ENCODE data around the gene VAPB. TPM values are rescaled to one million over a fixed set of nuclear protein-coding genes. Genes with fewer than 3 reads are reported as not detected.
"Not testable (repeated sequence)": the region's sequence is repeated elsewhere in the genome, so short reads cannot be mapped to it uniquely, and the experiment has no call there.

The VAPB gene
- 9.9 and 16.0 TPM in 2 replicates for total RNA-seq (2014; rRNA removed)
- polyA plus RNA-seq (2012): 31.0 TPM

- peak; percentile 93 for DNase-seq (ENCODE audit: low read depth)
Measured at GRCh38 chr20:58388882-58389323, at the start of gene VAPB. Gene VAPB, plus strand, starts transcription at chr20:58389229. Its CDS starts 231 bp downstream, at chr20:58389460.

- DNase-seq (ENCODE audit: low read depth): no peak
Measured at GRCh38 chr20:58339741-58340140, 49.3 kb upstream of the VAPB start.

DNA sequence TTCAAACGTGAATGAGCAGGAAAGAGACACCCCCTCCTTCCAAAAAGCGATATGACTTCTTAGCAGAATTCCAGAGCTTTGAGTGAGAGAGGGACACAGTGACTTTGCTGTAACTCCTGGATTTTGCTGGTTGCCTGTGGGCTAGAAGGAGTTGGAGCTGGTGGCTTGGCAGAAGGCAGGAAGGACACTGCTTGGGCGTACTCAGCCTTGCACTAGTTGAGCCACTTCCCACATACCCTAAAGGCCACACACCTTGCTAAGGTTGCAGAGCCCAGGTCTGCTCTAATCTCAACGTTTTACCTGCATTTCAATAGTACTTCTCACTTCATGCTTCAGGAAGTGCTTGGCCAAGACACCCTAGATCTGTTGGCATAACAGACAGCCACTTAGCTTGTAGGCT is 48.9 kb upstream of the VAPB start:
- DNase-seq (ENCODE audit: low read depth): no peak

- DNase-seq (ENCODE audit: low read depth): peak; percentile 37
Measured at GRCh38 chr20:58340853-58341252, 48.2 kb upstream of the VAPB start.

GRCh38 chr20:58342104-58342945 is 46.7 kb upstream of the VAPB start:
- DNase-seq (ENCODE audit: low read depth): peak; percentile 69

GRCh38 chr20:58344741-58345140 is 44.3 kb upstream of the VAPB start:
- peak; percentile 84 for DNase-seq (ENCODE audit: low read depth)

DNA sequence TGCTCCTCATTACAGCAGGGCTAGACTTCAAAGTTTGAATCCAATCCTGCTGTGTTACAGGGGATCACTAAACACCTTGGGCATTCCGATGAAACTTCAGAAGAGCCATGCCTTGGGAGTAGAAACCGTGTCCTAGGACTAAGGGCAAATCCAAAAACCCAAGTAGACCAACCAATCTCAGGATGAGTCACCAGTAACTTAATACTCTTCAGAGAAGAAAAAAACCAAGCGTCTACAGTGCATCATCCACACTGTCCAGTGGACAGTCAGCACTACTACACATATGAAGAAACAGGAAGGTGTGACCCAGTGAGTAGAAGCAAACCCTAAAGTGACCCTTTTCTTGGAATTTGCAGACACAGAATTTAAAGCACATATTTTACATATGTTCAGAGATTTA is 39.5 kb upstream of the VAPB start:
- peak; percentile 91 for DNase-seq (ENCODE audit: low read depth)

DNA sequence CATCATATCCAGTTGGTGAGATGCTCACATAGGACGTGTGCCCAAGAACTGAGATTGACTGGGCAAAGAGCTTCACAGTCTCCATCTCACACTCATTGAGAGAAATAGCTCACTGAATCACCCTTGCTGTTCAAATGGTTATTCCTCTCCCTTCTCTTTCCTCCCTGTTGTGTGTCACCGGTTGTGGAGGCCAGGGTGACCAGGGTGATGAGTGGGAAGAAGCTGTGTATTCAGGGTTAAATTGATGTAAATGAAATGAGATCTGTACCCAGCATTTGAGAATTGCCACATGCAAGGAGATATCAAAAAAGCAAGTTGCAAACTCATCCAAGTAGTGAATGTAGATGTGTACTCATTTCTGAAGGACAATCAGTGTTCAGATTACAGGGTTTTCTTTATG is 36.6 kb upstream of the VAPB start:
- no peak for DNase-seq (ENCODE audit: low read depth)

GRCh38 chr20:58359441-58359840 is 29.6 kb upstream of the VAPB start:
- no peak for DNase-seq (ENCODE audit: low read depth)

GRCh38 chr20:58360936-58361335 is 28.1 kb upstream of the VAPB start:
- DNase-seq (ENCODE audit: low read depth): no peak

- DNase-seq (ENCODE audit: low read depth): peak; percentile 56
Measured at GRCh38 chr20:58361481-58362205, 27.4 kb upstream of the VAPB start.

- no peak for DNase-seq (ENCODE audit: low read depth)
Measured at GRCh38 chr20:58362206-58362516, 26.9 kb upstream of the VAPB start.

- DNase-seq (ENCODE audit: low read depth): no peak
Measured at GRCh38 chr20:58362970-58363369, 26.1 kb upstream of the VAPB start.

DNA sequence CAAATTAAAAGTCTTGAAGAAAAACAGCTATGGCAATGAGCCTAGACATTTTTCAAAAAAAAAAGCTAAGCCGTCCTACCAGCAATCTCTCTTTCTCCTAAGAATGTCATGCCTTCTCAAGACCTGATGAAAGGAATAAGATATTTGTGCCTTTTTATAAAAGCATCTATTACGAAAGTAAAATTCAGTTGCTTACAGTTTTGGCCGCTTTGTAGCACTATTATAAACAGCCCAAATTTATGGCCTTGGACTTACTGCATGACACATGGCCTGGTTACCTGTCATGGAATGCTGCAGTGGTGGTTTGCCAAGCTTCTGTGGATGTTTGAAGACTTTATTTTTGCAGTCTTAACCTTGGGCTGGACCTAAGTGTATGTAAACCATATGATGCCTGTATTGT is 22.2 kb upstream of the VAPB start:
- DNase-seq (ENCODE audit: low read depth): no peak

DNA sequence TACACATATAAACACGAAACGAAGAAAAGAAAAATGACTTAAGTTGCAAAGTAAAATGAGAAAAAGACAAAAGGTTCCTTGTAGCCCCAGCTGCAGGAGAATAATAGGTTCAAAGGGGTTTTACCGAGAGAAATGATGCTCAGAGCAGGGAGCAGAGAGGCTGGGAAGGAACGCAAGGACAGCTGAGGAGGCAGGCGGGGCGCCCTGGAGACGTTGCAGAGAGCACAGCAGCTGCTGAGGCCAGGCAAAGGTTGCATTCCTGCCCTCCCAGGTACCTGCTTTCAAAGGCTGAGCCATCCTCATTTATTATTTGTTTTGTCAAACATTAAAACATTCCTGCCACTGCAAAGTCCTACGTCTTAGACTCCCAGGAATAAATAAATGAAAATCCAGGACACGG is 16.2 kb upstream of the VAPB start:
- DNase-seq (ENCODE audit: low read depth): no peak

DNA sequence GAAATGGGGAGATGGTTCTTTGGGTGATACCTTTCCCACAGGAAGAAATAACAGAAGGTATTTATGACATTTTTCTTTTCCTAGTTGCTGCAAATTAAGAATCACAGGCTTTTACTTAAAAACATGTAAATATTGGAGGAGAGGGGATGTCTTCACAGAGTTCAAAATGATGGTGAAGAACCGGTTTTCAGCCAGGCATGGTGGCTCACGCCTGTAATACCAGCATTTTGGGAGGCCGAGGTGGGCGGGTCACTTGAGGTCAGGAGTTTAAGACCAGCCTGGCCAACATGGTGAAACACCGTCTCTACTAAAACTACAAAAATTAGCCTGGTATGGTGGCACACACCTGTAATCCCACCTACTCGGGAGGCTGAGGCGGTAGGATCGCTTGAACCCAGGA is 15.7 kb upstream of the VAPB start:
- not testable (repeated sequence) for DNase-seq (ENCODE audit: low read depth)

- DNase-seq (ENCODE audit: low read depth): no peak
Measured at GRCh38 chr20:58374027-58374850, 14.8 kb upstream of the VAPB start.

- DNase-seq (ENCODE audit: low read depth): no peak
Measured at GRCh38 chr20:58374906-58375758, 13.9 kb upstream of the VAPB start.

- DNase-seq (ENCODE audit: low read depth): no peak
Measured at GRCh38 chr20:58375759-58376352, 13.2 kb upstream of the VAPB start.

DNA sequence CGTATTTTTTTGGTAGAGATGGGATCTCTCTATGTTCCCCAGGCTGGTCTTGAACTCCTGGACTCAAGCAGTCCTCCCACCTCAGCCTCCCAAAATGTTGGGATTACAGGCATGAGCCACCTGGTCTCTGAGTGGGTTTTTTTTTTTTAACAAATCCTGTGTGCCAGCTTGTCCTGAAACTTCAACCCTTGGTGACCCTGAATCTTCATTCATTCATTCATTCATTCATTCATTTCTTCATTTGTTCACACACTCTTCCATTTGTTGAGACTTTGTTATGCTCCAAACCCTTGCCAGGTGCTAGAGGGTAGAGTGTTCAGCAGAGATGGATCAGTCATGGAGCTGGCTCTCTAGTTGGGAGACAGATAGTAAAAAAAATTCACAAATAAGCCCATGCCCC is 12.0 kb upstream of the VAPB start:
- no peak for DNase-seq (ENCODE audit: low read depth)

Measured in LHCN-M2 (cell line).